HFF-Myc (cell line): ENCODE measurements around the gene ZNF142.
"Not testable (repeated sequence)": the region's sequence is repeated elsewhere in the genome, so short reads cannot be mapped to it uniquely, and the experiment has no call there.

Experiments
- DNase-seq: peaks from one replicate; pipeline ENCODE4 v3.0.0-alpha.2; 2011; ENCODE audit warnings: low read depth; ENCODE audit errors: extremely low read depth
- H3K4me3 ChIP-seq: replicated peaks from 2 replicates; pipeline ENCODE4 v1.5.1; 2011; ENCODE audit warnings: low read depth, mild to moderate bottlenecking, control low read depth, low read length
- TF ChIP-seq, protein P1 (sequence below): IDR thresholded peaks from 2 replicates; pipeline ENCODE4 v1.5.1; 2012; ENCODE audit warnings: mild to moderate bottlenecking, low read depth, low read length, control low read depth; ENCODE audit errors: missing control alignments

ZNF142 gene

GRCh38 chr2:218691234-218691633, 31.8 kb upstream of the ZNF142 start:
- DNase-seq, result no peak

GRCh38 chr2:218687400-218688060, 28.1 kb upstream of the ZNF142 start:
- TF ChIP-seq, protein P1, sequence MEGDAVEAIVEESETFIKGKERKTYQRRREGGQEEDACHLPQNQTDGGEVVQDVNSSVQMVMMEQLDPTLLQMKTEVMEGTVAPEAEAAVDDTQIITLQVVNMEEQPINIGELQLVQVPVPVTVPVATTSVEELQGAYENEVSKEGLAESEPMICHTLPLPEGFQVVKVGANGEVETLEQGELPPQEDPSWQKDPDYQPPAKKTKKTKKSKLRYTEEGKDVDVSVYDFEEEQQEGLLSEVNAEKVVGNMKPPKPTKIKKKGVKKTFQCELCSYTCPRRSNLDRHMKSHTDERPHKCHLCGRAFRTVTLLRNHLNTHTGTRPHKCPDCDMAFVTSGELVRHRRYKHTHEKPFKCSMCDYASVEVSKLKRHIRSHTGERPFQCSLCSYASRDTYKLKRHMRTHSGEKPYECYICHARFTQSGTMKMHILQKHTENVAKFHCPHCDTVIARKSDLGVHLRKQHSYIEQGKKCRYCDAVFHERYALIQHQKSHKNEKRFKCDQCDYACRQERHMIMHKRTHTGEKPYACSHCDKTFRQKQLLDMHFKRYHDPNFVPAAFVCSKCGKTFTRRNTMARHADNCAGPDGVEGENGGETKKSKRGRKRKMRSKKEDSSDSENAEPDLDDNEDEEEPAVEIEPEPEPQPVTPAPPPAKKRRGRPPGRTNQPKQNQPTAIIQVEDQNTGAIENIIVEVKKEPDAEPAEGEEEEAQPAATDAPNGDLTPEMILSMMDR, result peak; percentile 82
- H3K4me3 ChIP-seq, result not testable (repeated sequence)
- DNase-seq, result peak; percentile 66

More at GRCh38 chr2:218691234-218691633, 31.8 kb upstream of the ZNF142 start:
- no peak overlapping the region for H3K4me3 ChIP-seq
- TF ChIP-seq, protein P1, result no peak

GRCh38 chr2:218680061-218680460, 20.6 kb upstream of the ZNF142 start:
- TF ChIP-seq, protein P1, result no peak
- DNase-seq, result no peak
- no peak overlapping the region for H3K4me3 ChIP-seq

- TF ChIP-seq, protein P1, result no peak
- no peak for DNase-seq
- H3K4me3 ChIP-seq, result no peak overlapping the region
Observed at GRCh38 chr2:218679119-218679518, 19.7 kb upstream of the ZNF142 start.

- DNase-seq, result peak; percentile 70
- TF ChIP-seq, protein P1, result no peak
- H3K4me3 ChIP-seq, result peak within 1 kb of the TSS; percentile 65
Observed at GRCh38 chr2:218671654-218672566, 12.5 kb upstream of the ZNF142 start, which contains the start of the genes RNF25 and STK36. Gene RNF25, minus strand, starts transcription at chr2:218672002. Its CDS starts 32 bp downstream, at chr2:218671970. Gene STK36, plus strand, starts transcription at chr2:218672086. Its CDS starts 744 bp downstream, at chr2:218672830.

- no peak for DNase-seq
- peak overlapping the region; percentile 65 for H3K4me3 ChIP-seq
- TF ChIP-seq, protein P1, result no peak
Observed at GRCh38 chr2:218671097-218671653, 11.8 kb upstream of the ZNF142 start.
